Gastroesophageal sphincter (tissue), 4 donors: Measurements from ENCODE around the gene RUNX3. TPM values are rescaled to one million over a fixed set of nuclear protein-coding genes. Genes with fewer than 3 reads are reported as not detected.

ENCODE experiments used
- ATAC-seq: fragments of 150-250 bp; one replicate; pipeline ENCODE4 v1.9.1; 2016; ENCODE audit warnings: mild to moderate bottlenecking, moderate library complexity
- H3K27ac ChIP-seq, 4 donors: fragments of 200-600 bp; sonication (generic) in 3 of 4; 1 replicate in 3 of 4; 2 replicates in 1 of 4; pipeline ENCODE4 v1.5.1; 2016 to 2019
- H3K27me3 ChIP-seq: fragments of 200-600 bp; sonication (generic); one replicate; pipeline ENCODE4 v1.5.1; 2019
- H3K36me3 ChIP-seq, 2 donors: fragments of 200-600 bp; sonication (generic); one replicate each; pipeline ENCODE4 v1.5.1; 2019; ENCODE audit warnings: control low read depth in 1 of 2
- H3K4me1 ChIP-seq, 3 donors: fragments of 200-600 bp; sonication (generic); 1 replicate in 2 of 3; 2 replicates in 1 of 3; pipeline ENCODE4 v1.5.1; 2016 to 2019; ENCODE audit warnings: control low read depth in 2 of 3
- H3K4me3 ChIP-seq, 2 donors: fragments of 200-600 bp; sonication (generic); one replicate each; pipeline ENCODE4 v1.5.1; 2019; ENCODE audit warnings: mild to moderate bottlenecking in 1 of 2, moderate library complexity in 1 of 2
- H3K9me3 ChIP-seq, 3 donors: fragments of 200-600 bp; sonication (generic); one replicate each; pipeline ENCODE4 v1.5.1; 2017 to 2019; ENCODE audit warnings: control low read depth in 2 of 3
- EP300 ChIP-seq: sonication (generic); formaldehyde crosslinking; IDR thresholded peaks from one replicate; pipeline ENCODE4 v1.6.1; 2017; ENCODE audit warnings: antibody characterized with exemption, mild to moderate bottlenecking
- WGBS, 2 donors: methylation state at CpG; one replicate each; pipeline ENCODE4 v1.1.5; 2018; ENCODE audit warnings: low coverage in 1 of 2; 5-methylcytosine and 5-hydroxymethylcytosine counted together
- small RNA-seq, 4 donors: library from RNA; depleted of rRNA; stranded (forward); fragments of <200 nt; gene quantifications; one replicate each; pipeline ENCODE3, GENCODE V24; 2016
- total RNA-seq, 4 donors: library from RNA; depleted of rRNA; stranded (reverse); fragments of >200 nt; gene quantifications; one replicate each; pipeline ENCODE4 v1.1.0, GENCODE V29; 2016
- TF ChIP-seq, protein P1 (sequence below), 4 experiments: fragments of 200-600 bp in 2 of 4; fragments of 450-650 bp in 2 of 4; sonication (generic) in 1 of 4; IDR thresholded peaks; one replicate each; pipeline ENCODE4 v1.5.1; 2017 to 2019; ENCODE audit warnings: antibody characterized with exemption in 4 of 4, mild to moderate bottlenecking in 2 of 4, moderate library complexity in 2 of 4

The RUNX3 gene
- total RNA-seq, 4 donors from 2014 or later = 0.62 to 2.0 (median 1.3) TPM

DNA sequence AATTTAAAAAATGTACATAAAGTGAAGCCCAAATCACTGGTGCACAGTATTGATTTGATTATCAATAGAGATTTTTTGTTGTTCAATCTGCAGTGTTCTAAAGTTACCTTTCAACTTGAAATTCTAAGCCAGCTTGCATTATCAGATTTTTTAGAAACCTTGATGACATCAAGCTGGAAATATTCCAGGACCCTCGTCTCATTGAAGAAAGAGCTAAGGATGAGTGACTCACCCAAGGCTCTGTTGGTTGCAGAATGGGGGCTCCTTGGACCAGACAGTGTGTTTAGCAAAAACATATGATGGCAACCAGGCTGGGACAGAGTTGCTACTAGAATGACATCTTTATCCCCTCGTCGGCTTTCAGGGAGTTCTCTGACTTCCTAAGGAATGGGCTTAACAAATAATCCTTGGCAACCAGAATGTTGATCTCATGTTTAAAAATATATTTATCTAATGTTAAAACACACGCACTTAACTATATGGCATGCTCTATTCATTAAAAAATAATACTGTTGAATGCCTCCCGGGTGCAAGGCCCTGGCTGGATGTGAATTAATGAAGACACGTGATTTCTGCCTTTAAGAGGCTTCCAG, 79.7 kb downstream of the RUNX3 start:
- Histone ChIP-seq H3K4me1 (peaks cover 0 to 26% (median 9%) of the 10 kb centered on the region in 3 donors), H3K9me3 (no peaks in the 10 kb centered on the region), H3K27ac (no peak overlapping the region), H3K4me3 (no peak overlapping the region), H3K36me3 (peaks cover 0 to 8% of the 10 kb centered on the region in 2 donors), H3K27me3 (no peaks in the 10 kb centered on the region)
- TF ChIP-seq EP300 = no peak
- WGBS, 2 donors = 58 to 64% methylated on average over 5 to 6 of the region's 6 CpGs
- no peak for ATAC-seq

DNA sequence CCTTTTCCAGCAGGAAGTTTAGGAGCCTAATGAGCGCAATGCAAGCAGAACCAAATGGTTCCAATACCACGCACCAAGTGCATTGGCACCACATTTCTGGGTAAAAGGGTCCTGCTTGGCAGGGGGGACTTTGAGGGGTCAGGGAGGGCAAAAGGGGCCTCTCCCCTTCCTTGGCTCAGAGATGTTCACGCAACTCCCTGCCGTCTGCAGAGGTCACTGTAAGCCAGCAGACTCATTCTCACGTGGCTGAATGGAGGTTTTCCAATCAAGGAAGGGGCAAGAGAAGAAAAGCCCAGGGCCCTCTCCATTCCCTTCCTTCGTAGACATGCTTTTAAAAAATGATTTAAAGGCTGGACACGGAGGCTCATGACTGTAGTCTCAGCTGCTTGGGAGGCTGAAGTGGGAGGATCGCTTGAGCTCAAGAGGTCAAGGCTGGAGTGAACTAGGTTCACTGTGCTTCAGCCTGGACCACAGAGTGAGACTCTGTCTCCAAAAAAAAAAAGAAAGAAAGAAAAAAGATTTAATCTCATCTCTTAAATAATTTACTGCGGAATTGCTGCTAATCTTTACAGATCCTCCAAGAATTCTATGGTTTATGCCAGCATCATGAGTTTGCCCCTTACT, 80.3 kb downstream of the RUNX3 start:
- Histone ChIP-seq H3K4me1 (peaks cover 0 to 26% (median 9%) of the 10 kb centered on the region in 3 donors), H3K4me3 (no peak overlapping the region), H3K27ac (no peak overlapping the region), H3K27me3 (no peaks in the 10 kb centered on the region), H3K9me3 (no peaks in the 10 kb centered on the region), H3K36me3 (peaks cover 0 to 12% of the 10 kb centered on the region in 2 donors)
- 40 to 67% methylated on average over 5 to 6 of the region's 9 CpGs for WGBS, 2 donors
- no peak for ATAC-seq
- TF ChIP-seq, protein P1, sequence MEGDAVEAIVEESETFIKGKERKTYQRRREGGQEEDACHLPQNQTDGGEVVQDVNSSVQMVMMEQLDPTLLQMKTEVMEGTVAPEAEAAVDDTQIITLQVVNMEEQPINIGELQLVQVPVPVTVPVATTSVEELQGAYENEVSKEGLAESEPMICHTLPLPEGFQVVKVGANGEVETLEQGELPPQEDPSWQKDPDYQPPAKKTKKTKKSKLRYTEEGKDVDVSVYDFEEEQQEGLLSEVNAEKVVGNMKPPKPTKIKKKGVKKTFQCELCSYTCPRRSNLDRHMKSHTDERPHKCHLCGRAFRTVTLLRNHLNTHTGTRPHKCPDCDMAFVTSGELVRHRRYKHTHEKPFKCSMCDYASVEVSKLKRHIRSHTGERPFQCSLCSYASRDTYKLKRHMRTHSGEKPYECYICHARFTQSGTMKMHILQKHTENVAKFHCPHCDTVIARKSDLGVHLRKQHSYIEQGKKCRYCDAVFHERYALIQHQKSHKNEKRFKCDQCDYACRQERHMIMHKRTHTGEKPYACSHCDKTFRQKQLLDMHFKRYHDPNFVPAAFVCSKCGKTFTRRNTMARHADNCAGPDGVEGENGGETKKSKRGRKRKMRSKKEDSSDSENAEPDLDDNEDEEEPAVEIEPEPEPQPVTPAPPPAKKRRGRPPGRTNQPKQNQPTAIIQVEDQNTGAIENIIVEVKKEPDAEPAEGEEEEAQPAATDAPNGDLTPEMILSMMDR (IDR thresholded peaks at IDR 0.05) = no peak

Small RNA genes lying within 50 kb of the gene (small RNA-seq; reads per million reads assigned to genes)
- 0 reads per million in 4 donors for gene MIR6731

Other genes starting within 250 kb of the RUNX3 start
- gene CLIC4, start 184.8 kb downstream of the RUNX3 start, total RNA-seq = 100 to 1,000 TPM; 553 to 721 (median 692) TPM